Anterior cingulate cortex (tissue), 58 donors: Measurements from ENCODE around the gene ERGIC2.
"Not testable (repeated sequence)": the region's sequence is repeated elsewhere in the genome, so short reads cannot be mapped to it uniquely, and the experiment has no call there.

Experiments
- DNase-seq, 58 donors: peaks; one replicate each; lab custom pipeline; 2025; lab: John Stamatoyannopoulos, UW

The ERGIC2 gene

DNA sequence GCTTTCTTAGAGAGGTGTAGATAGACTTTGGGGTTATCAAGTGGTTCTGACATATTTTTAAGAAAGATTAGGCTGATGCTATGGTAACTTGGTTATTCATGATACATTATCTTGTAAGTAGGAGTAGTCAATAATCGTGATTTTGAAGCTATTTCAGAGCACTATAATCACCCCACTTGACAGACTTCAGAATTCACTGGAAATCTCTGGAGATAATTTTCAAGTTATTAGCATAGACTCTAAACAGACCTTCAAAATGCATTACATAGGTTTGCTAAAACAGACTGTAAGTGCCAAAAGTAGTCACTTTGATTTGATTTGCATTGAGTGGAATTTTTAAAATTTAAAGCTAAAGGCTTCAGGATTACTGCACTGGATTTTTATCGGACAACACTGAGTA, 74.3 kb downstream of the ERGIC2 start:
- no peak for DNase-seq

DNA sequence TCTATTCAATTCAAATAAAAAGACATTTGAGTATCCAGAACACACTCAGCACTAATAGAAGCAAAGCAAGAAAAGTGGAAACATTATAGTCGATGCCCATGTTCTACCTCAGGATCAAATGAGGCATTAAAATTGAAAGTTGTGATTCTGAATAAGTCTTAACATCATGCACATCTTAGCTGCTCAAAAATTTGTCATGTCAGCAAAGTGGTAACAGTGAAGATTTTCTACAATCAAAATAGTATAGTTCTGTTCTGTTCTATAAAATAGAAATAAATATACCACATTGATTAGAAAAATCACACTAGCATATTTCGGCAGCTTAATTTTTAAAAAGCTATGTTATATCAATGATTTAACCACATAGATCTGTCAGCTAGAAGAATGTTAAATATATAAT, 74.7 kb downstream of the ERGIC2 start:
- DNase-seq: no peak

- DNase-seq: no peak
Observed at GRCh38 chr12:29304388-29304787, 76.6 kb downstream of the ERGIC2 start.

- no peak for DNase-seq
Observed at GRCh38 chr12:29301114-29301513, 79.9 kb downstream of the ERGIC2 start.

- no peak for DNase-seq
Observed at GRCh38 chr12:29299633-29300032, 81.3 kb downstream of the ERGIC2 start.

DNA sequence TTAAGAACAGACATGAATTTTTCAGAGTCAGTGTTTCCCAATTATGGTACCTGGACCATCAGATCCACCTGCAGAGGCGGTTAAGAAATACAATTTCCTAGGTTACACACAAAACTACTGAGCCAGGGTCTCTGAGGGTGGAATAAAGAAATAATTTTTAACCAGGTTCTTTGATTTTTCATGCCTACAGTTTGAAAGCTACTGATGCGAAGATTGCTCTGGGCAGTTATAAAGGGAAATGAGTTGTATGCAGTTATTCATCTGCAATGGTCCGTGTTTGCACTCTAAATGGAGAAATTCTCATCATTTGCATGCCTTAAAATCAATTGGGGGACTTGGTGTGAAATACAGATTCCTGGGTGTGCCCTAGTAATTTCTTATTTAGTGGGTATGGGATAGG, 89.7 kb downstream of the ERGIC2 start:
- no peak for DNase-seq

- not testable (repeated sequence) for DNase-seq
Observed at GRCh38 chr12:29290475-29290874, 90.5 kb downstream of the ERGIC2 start.

- DNase-seq: no peak
Observed at GRCh38 chr12:29288031-29288430, 92.9 kb downstream of the ERGIC2 start.

DNA sequence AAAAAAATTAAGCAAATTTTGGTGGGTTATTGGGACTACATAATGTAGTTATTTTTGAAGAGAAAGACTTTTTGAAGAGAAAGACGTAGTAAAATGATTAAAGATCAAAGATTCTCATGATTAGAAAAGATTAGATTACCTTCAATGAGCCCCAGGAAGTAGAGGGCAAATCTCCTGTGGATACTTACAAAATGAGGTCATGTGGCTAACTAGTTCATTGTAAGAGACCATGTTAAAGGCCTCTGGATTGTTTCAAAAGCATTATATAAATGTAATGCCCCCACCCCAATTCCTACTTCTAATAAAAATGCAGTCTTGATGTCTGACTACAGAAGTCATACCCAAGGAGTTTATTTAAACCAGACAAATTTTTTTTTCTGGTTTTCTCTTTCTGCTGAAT, 93.3 kb downstream of the ERGIC2 start:
- DNase-seq: no peak
